HPDE6-E6E7 (cell line): Measurements from ENCODE around the gene OR11H1.
"Not testable (repeated sequence)": the region's sequence is repeated elsewhere in the genome, so short reads cannot be mapped to it uniquely, and the experiment has no call there.

Source experiments
- DNase-seq: peaks from one replicate; pipeline ENCODE4 v3.0.0; 2011; ENCODE audit warnings: missing footprints; ENCODE audit errors: extremely low spot score

The OR11H1 gene, protein sequence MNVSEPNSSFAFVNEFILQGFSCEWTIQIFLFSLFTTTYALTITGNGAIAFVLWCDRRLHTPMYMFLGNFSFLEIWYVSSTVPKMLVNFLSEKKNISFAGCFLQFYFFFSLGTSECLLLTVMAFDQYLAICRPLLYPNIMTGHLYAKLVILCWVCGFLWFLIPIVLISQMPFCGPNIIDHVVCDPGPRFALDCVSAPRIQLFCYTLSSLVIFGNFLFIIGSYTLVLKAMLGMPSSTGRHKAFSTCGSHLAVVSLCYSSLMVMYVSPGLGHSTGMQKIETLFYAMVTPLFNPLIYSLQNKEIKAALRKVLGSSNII

DNA sequence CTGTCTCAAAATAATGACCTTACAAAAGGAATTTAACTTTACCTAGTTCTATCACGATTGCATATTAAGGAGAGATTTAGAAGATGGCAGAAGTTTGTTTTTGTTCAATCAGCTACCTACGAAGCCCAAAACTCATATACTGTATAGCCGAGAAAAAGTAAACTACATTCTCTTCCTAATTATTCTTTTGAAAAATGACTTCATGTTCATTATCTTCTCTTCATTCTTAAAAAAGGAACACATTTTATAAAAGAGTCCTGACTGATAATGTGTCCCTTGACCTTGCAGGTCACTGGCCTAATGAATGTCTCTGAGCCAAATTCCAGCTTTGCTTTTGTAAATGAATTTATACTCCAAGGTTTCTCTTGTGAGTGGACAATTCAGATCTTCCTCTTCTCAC is at the start of gene OR11H1:
Gene OR11H1, plus strand, starts transcription at position 301 of the 400 bp plus-strand sequence. Its CDS starts 0 bp downstream, at position 301.
- DNase-seq = not testable (repeated sequence)

GRCh38 chr22:15509967-15510366 is 18.0 kb upstream of the OR11H1 start:
- DNase-seq = not testable (repeated sequence)

- not testable (repeated sequence) for DNase-seq
Measured at GRCh38 chr22:15515896-15516295, 12.1 kb upstream of the OR11H1 start.

GRCh38 chr22:15553767-15554166 is 25.8 kb downstream of the OR11H1 start:
- not testable (repeated sequence) for DNase-seq

GRCh38 chr22:15563461-15563860 is 35.5 kb downstream of the OR11H1 start:
- not testable (repeated sequence) for DNase-seq

DNA sequence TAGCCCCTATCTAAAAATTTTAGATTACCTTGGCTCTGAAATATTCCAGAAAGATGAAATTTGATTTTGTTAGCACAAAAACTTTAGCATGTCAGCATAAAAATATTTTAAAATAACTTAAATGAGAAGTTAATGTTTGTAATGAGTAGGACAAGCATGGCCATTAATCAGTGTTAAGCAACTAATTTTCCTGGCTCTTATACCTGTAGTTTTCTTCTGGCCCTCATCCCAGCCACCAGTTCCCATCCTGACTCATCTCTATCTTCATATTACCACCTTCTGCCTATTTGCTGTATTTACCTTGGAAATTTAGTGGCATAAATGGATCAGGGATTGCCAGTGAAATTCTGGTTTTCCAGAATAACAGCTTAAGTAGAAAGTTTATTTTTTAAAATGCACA is 37.1 kb downstream of the OR11H1 start:
- DNase-seq = not testable (repeated sequence)
